HFF-Myc (cell line): ENCODE measurements around the gene MRGPRX2.

ENCODE experiments used
- DNase-seq: peaks from one replicate; pipeline ENCODE4 v3.0.0-alpha.2; 2011; ENCODE audit warnings: low read depth; ENCODE audit errors: extremely low read depth
- H3K4me3 ChIP-seq: replicated peaks from 2 replicates; pipeline ENCODE4 v1.5.1; 2011; ENCODE audit warnings: low read depth, mild to moderate bottlenecking, control low read depth, low read length
- TF ChIP-seq, protein P1 (sequence below): IDR thresholded peaks from 2 replicates; pipeline ENCODE4 v1.5.1; 2012; ENCODE audit warnings: mild to moderate bottlenecking, low read depth, low read length, control low read depth; ENCODE audit errors: missing control alignments

The MRGPRX2 gene

DNA sequence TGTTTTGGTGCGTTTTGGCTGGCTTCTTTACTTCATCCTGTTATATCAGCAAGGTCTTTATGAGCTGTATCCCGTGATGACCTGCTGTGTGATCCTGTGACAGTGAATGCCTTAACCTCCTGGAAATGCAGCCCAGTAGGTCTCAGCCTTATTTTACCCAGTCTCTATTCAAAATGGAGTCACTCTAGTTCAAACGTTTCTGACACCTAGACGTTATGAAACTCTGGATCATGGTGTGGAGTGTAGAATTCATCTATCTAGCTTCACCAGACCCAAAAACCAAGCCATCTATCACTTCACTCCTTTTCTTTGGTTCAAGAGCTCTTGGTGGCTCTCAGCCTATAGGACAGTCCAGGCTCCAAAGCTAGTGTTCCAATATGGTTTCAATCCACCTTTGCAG lies 28.3 kb upstream of the MRGPRX2 start:
- DNase-seq, result no peak

DNA sequence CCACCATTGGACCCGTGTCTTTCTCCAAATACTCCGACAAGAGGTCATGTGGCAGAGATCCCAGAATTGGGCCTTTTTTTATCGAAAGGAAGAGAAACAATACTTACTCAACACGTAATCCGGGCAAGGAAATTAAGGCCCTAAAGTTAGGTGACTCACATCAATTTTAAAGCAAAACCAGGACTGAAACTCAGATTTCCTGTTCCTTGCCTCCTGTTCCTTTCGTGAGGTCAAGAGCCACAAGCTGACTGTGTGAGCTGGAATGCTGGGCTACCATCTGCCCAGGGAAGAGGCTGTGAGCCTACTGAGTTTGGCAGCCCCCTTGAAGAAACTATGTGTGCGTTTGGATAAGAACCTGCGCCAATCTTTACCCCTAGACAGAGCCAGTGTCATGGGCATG lies 27.1 kb upstream of the MRGPRX2 start:
- DNase-seq, result peak; percentile 45
- TF ChIP-seq, protein P1, sequence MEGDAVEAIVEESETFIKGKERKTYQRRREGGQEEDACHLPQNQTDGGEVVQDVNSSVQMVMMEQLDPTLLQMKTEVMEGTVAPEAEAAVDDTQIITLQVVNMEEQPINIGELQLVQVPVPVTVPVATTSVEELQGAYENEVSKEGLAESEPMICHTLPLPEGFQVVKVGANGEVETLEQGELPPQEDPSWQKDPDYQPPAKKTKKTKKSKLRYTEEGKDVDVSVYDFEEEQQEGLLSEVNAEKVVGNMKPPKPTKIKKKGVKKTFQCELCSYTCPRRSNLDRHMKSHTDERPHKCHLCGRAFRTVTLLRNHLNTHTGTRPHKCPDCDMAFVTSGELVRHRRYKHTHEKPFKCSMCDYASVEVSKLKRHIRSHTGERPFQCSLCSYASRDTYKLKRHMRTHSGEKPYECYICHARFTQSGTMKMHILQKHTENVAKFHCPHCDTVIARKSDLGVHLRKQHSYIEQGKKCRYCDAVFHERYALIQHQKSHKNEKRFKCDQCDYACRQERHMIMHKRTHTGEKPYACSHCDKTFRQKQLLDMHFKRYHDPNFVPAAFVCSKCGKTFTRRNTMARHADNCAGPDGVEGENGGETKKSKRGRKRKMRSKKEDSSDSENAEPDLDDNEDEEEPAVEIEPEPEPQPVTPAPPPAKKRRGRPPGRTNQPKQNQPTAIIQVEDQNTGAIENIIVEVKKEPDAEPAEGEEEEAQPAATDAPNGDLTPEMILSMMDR, result no peak
- no peak overlapping the region for H3K4me3 ChIP-seq

More for the DNA sequence above, 28.3 kb upstream of the MRGPRX2 start:
- no peak overlapping the region for H3K4me3 ChIP-seq
- TF ChIP-seq, protein P1, result no peak

DNA sequence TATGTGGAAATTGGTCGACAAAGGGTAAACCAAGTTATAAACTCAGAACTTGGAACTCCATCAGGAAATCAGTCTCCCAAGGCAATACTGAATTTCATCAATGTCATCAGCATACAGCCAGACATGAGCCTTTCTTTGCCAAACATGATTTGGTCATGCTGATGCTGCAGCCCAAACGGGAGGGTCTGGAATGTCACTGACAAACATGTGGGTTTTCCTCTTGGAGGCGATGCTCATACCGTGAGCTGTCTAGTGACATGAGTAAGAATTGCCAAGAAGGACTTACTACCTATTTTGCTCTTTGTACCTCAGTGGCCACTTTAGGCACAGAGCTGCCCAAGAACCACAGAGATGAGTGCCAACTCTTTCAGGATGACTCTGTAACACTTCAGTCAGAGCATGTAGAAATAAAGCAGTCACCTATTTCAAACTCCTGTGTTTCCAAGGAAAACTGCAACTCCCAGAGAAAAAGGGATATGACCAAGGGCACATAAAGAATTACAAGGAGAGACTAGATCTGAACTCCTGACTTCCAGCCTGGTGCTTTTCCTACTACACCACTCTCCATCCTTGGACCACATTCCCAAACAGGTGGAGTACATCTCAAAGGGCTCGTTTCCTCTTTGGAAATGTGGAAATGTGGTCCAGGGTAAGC lies 24.3 kb upstream of the MRGPRX2 start:
- TF ChIP-seq, protein P1, result no peak
- no peak overlapping the region for H3K4me3 ChIP-seq
- DNase-seq, result no peak

DNA sequence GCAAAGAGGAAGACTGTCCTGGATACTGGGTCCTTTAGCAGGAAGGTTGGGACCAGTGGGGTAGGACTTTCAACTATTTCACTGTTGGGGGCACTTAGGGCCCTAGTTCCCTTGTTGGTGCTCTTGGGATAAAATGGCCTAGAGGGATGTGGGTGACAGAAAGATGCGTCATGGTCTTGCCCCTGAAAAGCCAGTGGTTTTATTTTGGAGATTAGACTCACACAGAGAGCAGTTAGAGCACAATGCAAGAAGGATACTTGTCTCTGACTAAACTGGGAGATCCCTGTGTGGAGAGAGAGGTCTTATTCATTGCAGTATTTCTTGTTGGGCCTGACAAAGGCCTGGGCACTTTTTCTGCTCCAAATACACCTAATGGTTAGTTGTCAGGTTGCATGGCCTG lies 22.6 kb upstream of the MRGPRX2 start:
- TF ChIP-seq, protein P1, result no peak
- no peak overlapping the region for H3K4me3 ChIP-seq
- DNase-seq, result no peak

DNA sequence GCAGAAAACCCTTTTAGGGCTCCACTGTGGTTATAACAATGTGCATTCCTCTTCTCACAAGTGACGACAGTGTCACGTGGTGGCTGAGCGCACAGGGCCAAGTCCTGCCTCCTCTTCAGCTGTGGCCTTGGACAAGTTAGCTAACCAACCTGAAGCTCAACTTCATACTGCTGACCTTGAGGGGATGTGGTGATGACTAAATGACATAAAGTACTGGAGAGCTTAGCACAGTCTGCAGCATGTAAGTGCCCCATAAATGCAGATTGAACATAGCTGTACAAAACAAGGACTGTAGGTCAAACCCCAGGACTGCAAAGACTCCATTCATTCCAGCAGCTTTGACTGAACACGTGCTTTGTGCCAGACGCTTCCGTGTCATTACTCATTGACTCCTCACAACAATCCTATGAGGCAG lies 20.1 kb upstream of the MRGPRX2 start:
- no peak for DNase-seq
- no peak overlapping the region for H3K4me3 ChIP-seq
- TF ChIP-seq, protein P1, result no peak

DNA sequence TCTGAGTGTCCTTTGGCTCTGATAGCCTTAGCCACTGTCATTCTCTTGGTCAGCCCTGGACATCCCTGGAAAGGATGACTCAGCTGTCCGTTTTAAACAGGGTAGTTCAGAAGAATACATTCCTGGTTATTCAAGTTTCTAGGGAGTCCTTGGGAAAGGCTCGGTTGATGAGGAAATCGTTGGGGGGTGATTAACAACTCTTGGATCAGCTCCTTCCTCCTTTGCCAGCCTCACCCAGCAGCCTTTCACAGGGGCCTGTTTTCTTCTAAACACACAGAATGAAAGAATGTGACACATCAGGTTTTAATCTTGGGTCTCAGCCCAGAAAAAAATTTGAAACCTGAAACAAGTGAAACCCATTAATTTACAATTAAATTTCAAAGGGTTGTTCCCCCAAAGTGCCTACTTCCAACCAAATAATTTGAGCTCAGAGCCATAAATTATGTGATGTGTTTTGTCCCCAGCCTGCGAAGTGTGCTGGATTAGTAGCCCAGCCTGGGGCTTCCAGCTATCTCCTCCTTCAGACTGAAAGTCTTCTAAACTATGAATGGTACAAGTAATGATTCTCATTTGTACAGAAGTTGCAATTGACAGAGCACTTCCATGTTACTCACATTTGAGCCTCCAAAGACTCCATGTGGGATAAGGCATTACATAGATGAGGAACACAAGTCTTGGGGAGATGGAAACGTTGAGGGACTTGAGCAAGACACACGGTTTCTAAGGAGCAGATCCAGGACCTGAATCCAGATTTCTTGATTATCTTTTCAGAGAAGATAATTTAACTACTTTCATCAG lies 19.3 kb upstream of the MRGPRX2 start:
- peak; percentile 52 for DNase-seq
- H3K4me3 ChIP-seq, result no peak overlapping the region
- TF ChIP-seq, protein P1, result no peak
